Endometrium (tissue), 2 donors: ENCODE results near the gene PANK2.
"Not testable (repeated sequence)": the region's sequence is repeated elsewhere in the genome, so short reads cannot be mapped to it uniquely, and the experiment has no call there.

Experiments
- FAIRE-seq: peaks from 2 replicates; lab custom pipeline; 2012; peaks lifted over from hg19 to GRCh38; lab: Jason Lieb, UNC
- donor health status: control.
- donor health status: control.

The PANK2 gene

DNA sequence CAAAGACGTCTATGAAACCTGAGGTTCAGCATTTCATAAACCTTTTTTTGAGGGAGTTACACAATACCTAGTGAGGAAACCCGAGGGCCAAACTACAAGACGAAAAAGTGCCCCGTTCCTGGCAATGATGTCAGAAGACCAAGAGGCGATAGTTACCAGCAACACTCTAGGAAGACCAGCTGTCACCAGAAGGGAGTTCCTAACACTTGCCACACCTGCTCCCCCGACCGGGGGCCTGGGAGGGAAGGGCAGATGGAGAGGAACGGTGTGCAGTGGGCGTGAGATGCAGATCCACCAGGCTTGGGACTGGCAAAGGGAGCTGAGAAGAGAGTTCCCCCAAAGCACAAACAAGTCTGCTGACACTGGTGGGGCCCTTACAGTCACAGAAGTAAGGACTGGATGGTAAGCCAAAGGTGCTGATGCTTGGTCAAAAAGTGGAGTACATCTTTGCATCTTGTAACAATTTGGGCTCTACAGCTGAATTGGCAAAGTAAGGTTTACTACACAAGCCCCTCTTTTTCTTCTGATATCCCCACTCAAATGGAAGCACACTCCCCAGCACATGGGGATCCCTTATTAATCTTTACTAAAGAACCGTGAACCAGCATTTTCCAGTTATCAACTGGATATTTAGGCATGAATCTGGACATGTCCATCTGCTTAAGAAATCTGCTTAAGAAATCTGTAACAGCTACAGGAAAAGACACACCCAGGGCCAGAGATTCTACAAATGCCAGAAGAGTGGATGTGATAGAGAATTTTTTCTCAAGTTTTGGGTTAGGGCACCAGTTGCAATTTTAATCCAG is 38.5 kb downstream of the PANK2 start:
- FAIRE-seq = no peak

DNA sequence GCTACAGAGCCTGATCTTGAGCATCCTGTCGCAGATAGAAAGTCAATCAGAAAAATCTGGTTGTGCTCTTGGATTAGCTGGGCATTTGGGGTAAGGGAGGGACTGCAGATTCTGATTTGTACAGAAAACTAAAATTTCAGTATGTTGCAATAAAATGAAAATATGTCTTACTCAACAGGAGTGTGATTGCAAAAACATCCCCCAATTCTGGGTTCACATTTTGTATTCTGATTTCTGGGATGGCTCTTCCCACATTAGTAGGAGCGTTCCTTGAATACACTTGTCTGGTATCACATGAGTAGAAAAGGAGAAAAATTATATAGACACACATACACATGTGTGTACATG is 40.5 kb downstream of the PANK2 start:
- no peak for FAIRE-seq

DNA sequence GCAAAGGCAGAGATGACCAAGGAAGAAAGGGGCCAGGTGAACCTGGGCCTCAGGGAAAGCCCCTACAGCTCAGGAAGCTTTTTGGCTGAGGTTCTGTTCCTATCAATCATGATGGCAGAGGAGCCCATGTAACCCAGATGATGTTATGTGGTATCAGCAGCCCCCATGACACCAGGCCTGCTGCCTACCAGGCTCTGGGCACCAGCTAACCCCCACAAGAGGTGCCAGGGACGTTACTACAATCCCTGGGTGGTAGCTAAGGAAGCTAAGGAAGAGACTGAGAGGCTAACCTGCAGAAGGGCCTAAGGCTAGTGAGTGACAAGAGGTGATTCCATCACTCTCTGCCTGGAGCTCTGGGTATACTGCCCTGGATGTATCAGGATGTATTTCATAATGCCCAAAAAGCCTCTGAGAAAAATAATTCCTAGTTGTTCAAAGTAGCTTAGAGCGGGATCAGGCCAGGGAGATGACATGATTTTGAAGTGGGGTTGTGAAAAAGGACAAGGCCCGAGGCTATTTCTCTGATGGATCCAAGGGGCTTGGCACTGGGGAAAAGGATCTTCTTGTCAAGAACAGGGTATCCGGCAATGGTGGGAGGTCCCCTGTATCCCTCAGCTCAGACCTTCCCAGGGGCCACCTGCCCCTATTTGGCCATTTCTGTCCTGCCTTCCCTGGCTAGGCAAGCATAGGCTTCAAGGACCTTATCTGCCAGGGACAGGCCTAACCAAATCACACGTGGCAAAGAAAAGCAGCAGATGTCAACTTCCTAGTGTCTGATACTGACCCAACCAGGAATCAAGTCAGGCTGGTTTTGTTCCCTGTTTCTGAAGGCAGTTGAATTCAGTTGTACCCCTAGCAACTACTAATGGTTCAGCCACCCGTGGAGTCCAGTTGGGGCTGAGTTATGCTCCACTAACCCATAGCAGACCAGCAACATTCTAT is 41.3 kb downstream of the PANK2 start:
- FAIRE-seq = no peak

GRCh38 chr20:3931664-3932063 is 42.5 kb downstream of the PANK2 start:
- no peak for FAIRE-seq

DNA sequence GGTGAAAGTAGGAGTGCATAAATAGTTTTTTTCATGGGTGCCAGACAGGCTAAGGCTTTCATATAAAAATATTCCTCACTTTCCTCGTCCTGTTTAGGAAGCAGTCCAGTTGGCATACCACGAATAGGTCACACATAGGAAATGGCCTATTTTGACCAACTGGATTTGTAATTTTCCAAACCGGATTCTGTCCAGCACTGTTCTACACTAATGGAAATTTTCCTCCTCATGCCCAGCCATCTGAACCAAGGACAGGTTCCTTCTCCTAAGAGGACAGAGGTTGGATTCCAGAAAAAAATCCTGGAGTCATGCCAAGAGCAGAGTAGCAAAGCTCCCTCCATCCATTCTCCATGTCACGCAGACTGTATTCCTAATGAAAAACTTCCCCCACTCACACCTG is 43.1 kb downstream of the PANK2 start:
- FAIRE-seq = no peak

DNA sequence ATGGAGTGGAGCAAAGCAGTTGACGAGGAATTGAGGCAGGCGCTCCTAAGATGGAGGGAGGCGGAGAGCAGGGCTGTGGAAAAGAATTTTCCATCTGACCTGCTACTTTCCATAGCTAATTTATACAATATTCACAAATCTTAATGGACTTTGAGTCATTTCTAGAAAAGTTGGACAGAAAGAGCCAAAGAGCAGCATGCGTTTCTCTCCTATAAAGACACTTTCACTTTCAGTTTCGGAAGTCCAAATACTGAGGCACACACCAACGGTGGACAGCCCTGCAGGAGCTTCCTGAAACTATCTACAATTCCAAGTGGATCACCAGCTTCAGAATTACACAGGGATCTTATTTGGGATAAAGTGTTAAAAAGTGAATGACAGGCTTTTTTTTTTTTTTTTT is 43.5 kb downstream of the PANK2 start:
- no peak for FAIRE-seq

DNA sequence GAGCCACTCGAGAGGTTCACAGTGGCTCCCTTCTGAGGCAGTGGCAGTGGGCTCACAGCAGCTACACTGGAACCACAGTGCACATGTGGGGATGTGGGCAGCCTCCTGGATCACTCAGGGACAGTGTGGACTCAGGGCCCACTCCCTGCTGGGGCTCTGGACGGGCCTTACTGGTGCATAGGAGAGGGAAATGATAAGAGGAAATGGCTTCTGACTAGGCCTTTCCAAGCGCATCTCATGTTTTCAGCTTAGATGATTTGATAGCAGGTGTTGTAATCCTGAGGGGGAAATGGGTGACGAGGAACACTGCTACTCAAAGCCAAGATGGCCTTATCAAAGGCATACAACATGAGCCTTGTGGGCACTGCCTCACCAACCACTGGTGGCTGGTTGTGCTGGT is 44.0 kb downstream of the PANK2 start:
- no peak for FAIRE-seq

DNA sequence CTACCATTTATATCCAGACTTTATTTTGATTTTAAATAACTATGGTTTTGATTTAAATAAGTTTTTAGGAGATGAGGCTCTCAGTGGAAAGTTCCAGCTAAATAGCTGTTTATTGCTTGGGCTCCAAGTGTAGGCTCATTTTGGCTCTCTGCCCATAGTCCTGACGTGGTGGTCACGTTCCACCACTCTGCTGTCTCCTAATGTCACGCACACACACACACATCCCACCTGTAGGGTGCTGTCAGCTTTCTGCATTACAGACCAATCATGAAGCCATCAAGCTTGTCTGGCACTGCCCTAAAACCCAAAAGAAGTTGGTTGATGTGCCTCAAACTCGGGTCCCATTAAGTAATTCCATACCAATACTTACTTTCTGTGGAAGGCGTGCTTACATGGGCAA is 45.4 kb downstream of the PANK2 start:
- no peak for FAIRE-seq

DNA sequence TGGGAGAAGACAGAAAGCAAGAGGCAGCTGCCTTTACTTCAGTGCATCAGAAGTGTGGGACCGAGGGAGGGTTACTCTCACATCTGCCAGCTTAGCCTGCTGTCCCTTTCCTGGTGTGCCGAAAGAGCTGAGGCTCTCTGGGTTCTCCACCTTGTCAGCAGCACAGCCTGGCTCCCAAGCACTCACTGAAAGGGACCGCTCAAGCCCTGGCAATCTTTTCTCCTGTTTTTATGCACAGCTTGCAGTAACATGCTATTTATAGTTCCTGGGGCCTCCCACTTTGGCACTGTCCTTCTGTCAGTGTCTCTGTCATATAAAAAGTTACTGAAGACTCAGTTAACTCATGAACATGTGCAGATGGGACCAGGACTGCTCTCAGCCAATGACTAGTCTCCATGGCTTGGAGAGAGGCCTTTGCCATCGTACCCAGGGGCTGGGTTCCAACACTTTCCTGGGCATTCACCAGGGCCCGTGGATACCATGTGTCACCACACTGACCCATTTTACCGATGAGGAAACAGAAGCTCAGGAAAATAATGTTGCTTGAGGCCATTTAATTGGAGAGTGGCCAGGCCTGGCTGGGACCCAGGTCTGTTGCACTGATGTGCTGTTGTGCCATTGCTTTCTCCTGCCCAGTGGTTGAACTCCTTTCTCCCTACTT is 46.2 kb downstream of the PANK2 start:
- no peak for FAIRE-seq

GRCh38 chr20:3935956-3936340 is 46.8 kb downstream of the PANK2 start:
- FAIRE-seq = no peak

DNA sequence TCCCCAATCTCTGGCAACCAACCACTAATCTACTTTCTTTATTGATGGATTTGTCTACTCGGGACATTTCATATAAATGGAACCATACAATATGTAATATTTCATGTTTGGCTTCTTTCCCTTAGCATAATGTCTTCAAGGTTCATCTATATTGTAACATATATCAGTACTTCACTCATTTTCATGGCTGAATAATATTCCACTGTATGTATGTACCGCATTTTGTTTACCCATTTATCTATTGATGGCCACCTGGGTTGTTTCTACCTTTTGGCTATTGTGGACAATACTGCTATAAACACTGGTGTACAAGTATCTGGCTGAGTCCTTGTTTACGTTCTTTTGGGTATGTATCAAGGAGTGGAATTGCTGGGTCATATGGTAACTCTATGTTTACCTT is 48.4 kb downstream of the PANK2 start:
- no peak for FAIRE-seq

- no peak for FAIRE-seq
These were observed 51.7 kb downstream of the PANK2 start for GRCh38 chr20:3940905-3941304.

DNA sequence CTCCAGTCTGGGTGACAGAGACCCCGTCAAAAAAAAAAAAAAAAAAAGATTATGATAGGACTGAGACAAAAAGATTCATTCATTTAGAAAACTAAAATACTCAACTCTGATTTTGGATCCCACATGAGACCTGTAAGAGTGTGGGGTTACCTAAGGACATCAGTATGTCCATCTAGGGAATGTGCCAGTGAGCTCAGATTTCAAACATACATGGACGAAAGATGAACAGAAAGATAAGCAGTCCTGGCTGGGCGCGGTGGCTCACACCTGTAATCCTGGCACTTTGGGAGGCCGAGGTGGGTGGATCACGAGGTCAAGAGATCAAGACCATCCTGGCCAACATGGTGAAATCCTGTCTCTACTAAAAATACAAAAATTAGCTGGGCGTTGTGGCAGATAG is 57.5 kb downstream of the PANK2 start:
- not testable (repeated sequence) for FAIRE-seq

GRCh38 chr20:3964719-3965118 is 75.5 kb downstream of the PANK2 start:
- FAIRE-seq = no peak

- FAIRE-seq = no peak
These were observed 77.4 kb downstream of the PANK2 start for GRCh38 chr20:3966571-3966970.

DNA sequence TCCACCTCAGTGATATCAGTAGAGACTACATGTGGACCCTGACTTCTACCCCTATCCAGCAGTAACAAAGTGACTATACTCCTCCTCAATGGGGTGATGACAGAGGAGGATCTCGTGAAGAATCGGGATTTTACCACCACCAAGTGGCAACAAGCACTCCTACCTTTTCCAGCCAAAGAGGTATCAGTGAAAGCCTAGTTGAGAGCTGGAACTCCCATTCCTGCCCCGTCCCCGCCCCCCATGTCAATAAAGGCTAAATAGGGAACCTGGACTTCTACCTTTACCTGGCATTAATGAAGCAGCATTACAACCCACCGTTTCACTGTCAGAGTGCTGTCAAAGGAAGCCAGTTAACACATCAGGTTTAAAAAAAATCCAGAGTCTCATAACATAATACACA is 80.8 kb downstream of the PANK2 start:
- no peak for FAIRE-seq

GRCh38 chr20:3971145-3971544 is 82.0 kb downstream of the PANK2 start:
- FAIRE-seq = no peak

DNA sequence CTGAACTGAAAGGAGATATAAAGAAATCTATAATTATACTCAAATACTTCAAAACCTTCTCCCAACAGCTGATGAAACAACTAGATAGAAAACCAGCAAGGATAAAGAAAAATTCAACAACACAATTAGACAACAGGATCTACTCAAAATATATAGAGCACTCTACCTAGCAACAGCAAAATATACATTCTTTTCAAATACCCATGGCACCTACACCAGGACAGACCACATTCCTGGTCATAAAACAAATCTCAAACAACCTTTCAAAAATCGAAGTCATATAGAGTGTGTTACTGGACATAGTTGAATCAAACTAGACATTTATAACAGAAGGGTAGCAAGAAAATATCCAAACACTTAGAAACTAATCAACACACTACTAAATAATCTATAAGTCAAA is 83.0 kb downstream of the PANK2 start:
- no peak for FAIRE-seq

- FAIRE-seq = not testable (repeated sequence)
These were observed 83.4 kb downstream of the PANK2 start for GRCh38 chr20:3972631-3973030.

- peak; percentile 31 for FAIRE-seq
These were observed 84.5 kb downstream of the PANK2 start for GRCh38 chr20:3973705-3974104.

DNA sequence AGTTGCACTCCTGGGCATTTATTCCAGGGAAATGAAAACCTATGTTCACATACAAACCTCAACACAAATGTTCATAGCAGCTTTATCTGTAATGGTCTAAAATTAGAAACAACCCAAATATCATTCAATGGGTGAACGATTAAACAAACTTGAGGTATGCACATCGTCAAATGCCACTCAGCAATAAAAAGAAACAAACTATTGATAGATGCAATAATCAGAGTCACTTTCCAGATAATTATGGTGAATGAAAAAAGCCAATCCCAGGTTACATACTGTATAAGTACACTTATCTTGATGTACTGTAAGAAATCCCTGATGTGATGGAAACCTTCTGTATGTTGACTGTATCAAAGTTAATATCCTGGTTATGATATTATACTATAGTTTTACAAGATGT is 87.3 kb downstream of the PANK2 start:
- no peak for FAIRE-seq
